SIG-M5 (cell line): ENCODE data around the gene MBOAT2.
"Not testable (repeated sequence)": the region's sequence is repeated elsewhere in the genome, so short reads cannot be mapped to it uniquely, and the experiment has no call there.

Experiments used
- DNase-seq: peaks from one replicate; lab custom pipeline; 2025; lab: John Stamatoyannopoulos, UW

Gene MBOAT2

GRCh38 chr2:8993196-8993901 lies 10.1 kb downstream of the MBOAT2 start:
- DNase-seq, result no peak

DNA sequence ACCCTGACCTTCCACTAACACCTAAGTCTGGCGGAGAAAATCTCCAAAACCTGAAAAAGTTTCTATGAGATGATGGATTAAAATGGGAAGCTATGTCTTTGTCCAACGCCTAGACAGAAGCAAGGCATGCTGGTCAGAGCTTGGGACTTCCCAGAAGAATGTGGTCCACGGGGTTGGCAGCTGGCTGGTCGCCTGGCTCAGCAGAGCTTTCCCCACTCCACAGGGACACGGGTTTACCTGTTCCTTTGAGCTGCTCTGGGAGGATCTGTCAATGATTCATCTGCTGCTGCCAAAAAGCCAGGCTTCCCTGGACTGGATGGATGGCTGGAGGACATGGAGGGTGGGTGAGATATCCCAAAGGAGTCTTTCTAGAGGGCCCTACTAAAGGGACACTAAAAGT lies 10.8 kb downstream of the MBOAT2 start:
- DNase-seq, result no peak

DNA sequence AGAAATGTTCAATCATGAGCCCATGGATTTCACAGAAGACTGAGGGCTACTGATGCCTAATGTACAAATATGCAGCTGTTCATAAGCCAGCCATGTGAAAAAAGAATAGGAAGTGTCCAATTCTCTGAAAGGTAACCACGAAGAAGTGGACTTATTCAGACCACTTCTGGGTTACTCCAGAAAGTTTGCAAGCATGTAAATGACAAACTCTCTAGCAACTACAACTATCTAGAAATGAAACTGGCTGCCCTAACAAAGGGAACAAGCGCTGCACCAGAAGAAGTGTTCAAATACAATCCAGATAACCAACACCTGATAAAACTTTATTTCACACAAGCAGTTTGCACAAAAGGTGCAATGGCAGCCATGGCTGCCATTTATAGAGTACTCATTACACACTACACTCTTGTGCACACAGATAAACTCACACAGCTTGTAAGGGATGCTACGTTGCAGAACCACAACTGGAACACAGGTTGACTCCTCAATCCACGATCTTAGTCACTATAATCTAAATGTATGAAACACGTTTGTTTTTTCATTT lies 13.9 kb downstream of the MBOAT2 start:
- no peak for DNase-seq

DNA sequence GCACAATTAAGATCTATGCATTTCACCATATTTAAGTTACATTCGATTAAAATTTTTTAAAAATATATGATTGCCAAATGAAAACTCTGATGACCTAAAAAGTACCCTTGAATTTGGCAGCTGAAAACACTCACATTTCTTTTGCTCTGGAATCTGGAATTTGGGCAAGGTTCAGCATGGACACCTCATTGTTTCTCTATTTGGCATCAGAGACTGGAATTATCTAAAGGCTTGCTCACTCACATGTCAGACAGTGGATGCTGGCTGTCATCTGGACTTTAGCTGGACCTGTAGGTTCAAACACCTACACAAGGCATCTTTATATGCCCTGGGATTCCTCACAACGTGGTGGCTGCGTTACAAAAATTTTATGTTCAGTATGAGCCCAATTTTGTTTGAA lies 16.1 kb downstream of the MBOAT2 start:
- DNase-seq, result no peak

GRCh38 chr2:8986327-8986976 lies 17.0 kb downstream of the MBOAT2 start:
- DNase-seq, result no peak

- no peak for DNase-seq
Measured at GRCh38 chr2:8985561-8986326, 17.7 kb downstream of the MBOAT2 start.

- no peak for DNase-seq
Measured at GRCh38 chr2:8984855-8985254, 18.6 kb downstream of the MBOAT2 start.

DNA sequence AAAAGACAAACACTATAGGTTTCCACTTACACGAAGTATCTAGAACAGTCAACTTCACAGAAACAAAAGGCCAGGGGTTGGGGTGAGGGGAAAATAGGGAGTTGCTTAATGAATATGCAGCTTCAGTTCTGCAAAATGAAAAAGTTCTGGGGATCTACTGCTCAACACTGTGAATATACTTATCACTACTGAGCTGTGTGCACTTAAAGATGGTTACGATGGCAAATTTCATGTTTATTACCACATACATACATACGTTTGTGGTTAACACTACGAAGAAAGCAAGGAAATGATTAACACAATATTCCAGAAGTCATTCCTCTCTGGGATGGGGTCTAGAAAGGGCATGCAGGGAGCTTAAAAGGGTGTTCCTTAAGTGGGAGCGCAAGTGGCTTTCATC lies 19.3 kb downstream of the MBOAT2 start:
- no peak for DNase-seq

DNA sequence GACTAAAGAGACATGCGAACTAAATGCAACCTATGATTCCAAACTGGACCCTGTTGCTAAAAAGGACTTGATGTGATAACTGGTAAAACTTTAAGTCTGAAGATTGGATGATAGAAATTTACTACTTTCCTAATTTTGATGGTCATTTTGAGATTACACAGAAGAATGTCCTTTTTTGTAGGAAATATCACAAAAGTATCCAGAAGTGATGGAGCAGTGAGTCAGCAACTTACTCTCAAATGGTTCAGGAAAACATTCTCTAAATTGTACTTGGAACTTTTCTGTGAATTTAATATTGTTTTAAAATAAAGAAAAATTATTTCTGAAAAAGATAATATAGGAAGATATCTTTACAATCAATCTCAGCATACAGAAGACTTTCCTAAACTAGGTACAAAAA lies 19.9 kb downstream of the MBOAT2 start:
- no peak for DNase-seq

DNA sequence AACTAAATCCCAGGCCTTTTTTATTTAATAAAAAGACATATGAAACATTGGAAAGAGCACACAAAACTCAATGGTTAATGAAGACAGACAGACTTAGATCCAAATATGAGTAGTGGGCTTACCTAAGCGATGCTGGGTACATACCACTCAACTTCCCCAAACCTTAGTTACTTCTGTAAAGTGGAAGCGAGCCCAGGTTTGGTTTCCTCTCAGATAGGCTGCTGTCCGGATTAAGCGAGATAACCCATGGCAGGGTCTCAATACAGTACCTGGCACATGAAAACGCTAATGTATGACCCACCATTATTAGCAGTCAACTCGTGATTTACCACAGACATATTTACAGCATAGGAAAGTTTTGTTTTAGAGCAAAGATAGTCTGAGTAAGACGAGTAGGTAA lies 21.6 kb downstream of the MBOAT2 start:
- no peak for DNase-seq

GRCh38 chr2:8980096-8980495 lies 23.4 kb downstream of the MBOAT2 start:
- no peak for DNase-seq

DNA sequence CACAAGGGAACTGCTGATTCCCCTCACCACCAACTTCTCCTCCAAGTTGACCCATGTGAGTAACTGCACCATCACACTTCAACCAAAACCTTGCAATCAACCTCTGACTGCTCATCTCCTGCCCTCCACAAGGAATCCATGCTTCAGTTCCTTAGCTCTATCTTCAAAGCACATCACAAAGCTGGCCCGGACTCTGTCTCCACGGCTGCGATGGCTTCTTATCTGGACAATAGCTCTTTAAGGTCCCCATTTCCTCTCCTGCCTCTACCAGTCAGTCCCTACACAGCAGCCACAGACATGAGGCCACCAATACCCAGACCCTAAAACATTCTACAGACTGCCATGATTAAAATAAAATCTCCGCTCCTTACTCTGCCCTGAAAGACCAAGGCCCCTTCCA lies 25.7 kb downstream of the MBOAT2 start:
- no peak for DNase-seq

GRCh38 chr2:8976442-8977259 lies 26.8 kb downstream of the MBOAT2 start:
- no peak for DNase-seq

GRCh38 chr2:8974016-8974415 lies 29.5 kb downstream of the MBOAT2 start:
- DNase-seq, result no peak

DNA sequence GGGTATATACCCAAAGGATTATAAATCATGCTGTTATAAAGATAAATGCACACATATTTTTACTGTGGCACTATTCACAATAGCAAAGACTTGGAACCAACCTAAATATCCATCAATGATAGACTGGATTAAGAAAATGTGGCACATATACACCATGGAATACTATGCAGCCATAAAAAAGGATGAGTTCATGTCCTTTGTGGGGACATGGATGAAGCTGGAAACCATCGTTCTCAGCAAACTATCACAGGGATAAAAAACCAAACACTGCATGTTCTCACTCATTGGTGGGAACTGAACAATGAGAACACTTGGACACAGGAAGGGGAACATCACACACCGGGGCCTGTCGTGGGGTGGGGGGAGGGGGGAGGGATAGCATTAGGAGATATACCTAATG lies 30.5 kb downstream of the MBOAT2 start:
- not testable (repeated sequence) for DNase-seq

DNA sequence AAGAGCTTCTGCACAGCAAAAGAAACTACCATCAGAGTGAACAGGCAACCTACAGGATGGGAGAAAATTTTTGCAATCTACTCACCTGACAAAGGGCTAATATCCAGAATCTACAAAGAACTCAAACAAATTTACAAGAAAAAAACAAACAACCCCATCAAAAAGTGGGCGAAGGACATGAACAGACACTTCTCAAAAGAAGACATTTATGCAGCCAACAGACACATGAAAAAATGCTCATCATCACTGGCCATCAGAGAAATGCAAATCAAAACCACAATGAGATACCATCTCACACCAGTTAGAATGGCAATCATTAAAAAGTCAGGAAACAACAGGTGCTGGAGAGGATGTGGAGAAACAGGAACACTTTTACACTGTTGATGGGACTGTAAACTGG lies 30.9 kb downstream of the MBOAT2 start:
- not testable (repeated sequence) for DNase-seq

- DNase-seq, result not testable (repeated sequence)
Measured at GRCh38 chr2:8969348-8969747, 34.1 kb downstream of the MBOAT2 start.

- DNase-seq, result no peak
Measured at GRCh38 chr2:8966123-8966908, 37.2 kb downstream of the MBOAT2 start.

- DNase-seq, result no peak
Measured at GRCh38 chr2:8965216-8965969, 38.1 kb downstream of the MBOAT2 start.

DNA sequence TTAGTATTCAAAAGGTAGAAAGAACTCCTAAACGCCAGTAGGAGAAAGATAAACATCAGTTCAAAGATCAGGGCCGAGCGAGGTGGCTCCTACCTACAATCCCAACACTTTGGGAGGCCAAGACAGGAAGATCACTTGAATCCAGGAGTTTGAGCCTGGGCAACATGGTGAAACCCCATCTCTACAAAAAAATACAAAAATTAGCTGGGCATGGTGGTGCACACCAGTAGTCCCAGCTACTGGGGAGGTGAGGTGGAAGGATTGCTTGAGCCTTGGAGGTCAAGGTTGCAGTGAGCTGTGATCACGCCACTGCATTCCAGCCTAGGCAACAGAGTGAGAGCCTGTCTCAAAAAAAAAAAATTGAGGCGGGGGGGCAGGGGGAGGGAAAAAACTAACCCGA lies 40.6 kb downstream of the MBOAT2 start:
- DNase-seq, result no peak
